ENCODE results near the gene TBC1D2B. TPM values are rescaled to one million over a fixed set of nuclear protein-coding genes. Genes with fewer than 3 reads are reported as not detected.

Gene TBC1D2B
- total RNA-seq, 5 donors from 2014 or later (not counting 1 experiment from before 2014, with no cell fraction given): 86.1 to 106 (median 101) TPM

DNA sequence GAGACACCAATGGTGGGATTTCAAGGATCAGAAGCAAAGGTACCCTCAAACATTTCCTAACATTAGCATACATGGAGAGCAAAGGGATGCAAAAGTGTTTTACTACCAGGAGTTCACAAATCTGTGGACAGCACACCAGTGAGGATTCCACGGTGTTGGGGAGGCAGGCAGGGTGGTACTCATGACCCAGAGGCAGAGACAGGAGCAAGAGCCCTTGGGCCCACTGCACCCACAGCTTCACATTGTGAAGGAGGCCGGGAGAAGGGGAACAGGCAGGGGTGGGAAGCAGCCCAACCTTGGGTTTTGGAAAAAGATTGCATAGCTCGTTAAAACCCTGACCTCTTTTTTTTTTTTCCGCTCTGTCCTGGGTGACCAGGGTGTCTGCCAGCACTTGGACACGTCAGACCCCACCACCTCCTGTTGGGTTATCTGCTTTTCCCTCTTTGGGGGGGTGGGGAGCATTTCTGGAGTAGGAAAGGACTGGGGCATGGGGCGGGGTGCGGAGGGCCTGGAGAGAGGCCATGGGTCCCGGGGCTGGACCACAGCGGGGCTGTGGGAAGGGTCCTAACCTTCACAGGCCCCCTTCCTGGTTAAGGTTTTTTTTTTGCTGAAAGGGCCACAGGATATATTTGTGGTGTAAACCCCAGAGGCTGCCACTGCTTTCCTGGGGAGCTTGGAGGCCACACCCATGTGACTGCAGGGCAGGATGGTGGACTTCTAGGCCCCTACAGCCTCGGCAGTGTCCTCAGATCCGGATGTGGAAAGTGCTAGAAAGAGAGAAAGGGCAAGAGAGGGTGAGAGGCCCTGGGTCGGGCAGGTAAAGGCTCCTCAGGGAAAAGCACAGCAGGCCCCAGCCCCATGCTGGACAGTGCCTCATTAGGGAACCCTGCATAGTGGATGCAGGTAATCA lies 27.3 kb upstream of the TBC1D2B start:
- POLR2A ChIA-PET: interaction anchor here in 1 of 2 donors (0.6 kb wide), 1 partner anchor 778 kb away, joined by 3 read pairs; no protein-coding TSS in a partner anchor
- Histone ChIP-seq H3K4me1 (ENCODE audit: control insufficient read depth in 1 of 2, extremely low read depth in 1 of 2, insufficient read depth in 2 of 2, low read length in 2 of 2) (peaks cover 17 to 51% of the 10 kb centered on the region in 2 experiments), H3K27ac (ENCODE audit: low read length) (peak overlapping the region; percentile 75), H3K4me3 (ENCODE audit: control insufficient read depth in 1 of 2, extremely low read depth in 1 of 2, low read length in 1 of 2) (no peak overlapping the region), H3K9me3 (no peaks in the 10 kb centered on the region), H3K36me3 (ENCODE audit: control insufficient read depth in 2 of 2, extremely low read depth in 1 of 2, insufficient read depth in 1 of 2, low read length in 1 of 2) (no peaks in the 10 kb centered on the region), H3K27me3 (replicated peaks in 1 of 2; ENCODE audit: control insufficient read depth in 2 of 2, extremely low read depth in 1 of 2, insufficient read depth in 2 of 2, low read length in 1 of 2) (peaks cover 0 to 3% of the 10 kb centered on the region in 2 experiments)
- peak overlapping the region in 2 of 3 donors; percentile 6 to 74 for H3K4me3 Mint-ChIP-seq
- peaks cover 32 to 59% (median 43%) of the 10 kb centered on the region in 3 donors for H3K4me1 Mint-ChIP-seq
- H3K9me3 Mint-ChIP-seq: no peaks in the 10 kb centered on the region
- H3K27ac Mint-ChIP-seq: peak overlapping the region; percentile 91 to 95
- CTCF ChIA-PET: interaction anchor here (0.6 to 2.2 kb wide), 3 partner anchors 53 to 105 kb away, joined by 3 to 5 read pairs (median 3); no protein-coding TSS in a partner anchor
- DNase-seq: no peak
- WGBS (ENCODE audit: insufficient coverage): 80% methylated on average over 3 of the region's 12 CpGs
- no peak for ATAC-seq (replicated peaks in 1 of 4)
- no peaks in the 10 kb centered on the region for H3K36me3 Mint-ChIP-seq
- H3K27me3 Mint-ChIP-seq: no peaks in the 10 kb centered on the region

- Histone ChIP-seq H3K9me3 (no peaks in the 10 kb centered on the region), H3K4me1 (ENCODE audit: control insufficient read depth in 1 of 2, extremely low read depth in 1 of 2, insufficient read depth in 2 of 2, low read length in 2 of 2) (peaks cover 17 to 51% of the 10 kb centered on the region in 2 experiments), H3K4me3 (ENCODE audit: control insufficient read depth in 1 of 2, extremely low read depth in 1 of 2, low read length in 1 of 2) (peak overlapping the region in 1 of 2 donors; percentile 30), H3K27ac (ENCODE audit: low read length) (peak overlapping the region; percentile 75), H3K36me3 (ENCODE audit: control insufficient read depth in 2 of 2, extremely low read depth in 1 of 2, insufficient read depth in 1 of 2, low read length in 1 of 2) (no peaks in the 10 kb centered on the region), H3K27me3 (replicated peaks in 1 of 2; ENCODE audit: control insufficient read depth in 2 of 2, extremely low read depth in 1 of 2, insufficient read depth in 2 of 2, low read length in 1 of 2) (peaks cover 0 to 3% of the 10 kb centered on the region in 2 experiments)
- DNase-seq (no peak), ATAC-seq (replicated peaks in 1 of 4) (peak in 1 of 4 experiments; percentile 21)
- Mint-ChIP-seq H3K36me3 (no peaks in the 10 kb centered on the region), H3K9me3 (no peaks in the 10 kb centered on the region), H3K4me3 (peak overlapping the region in 2 of 3 donors; percentile 18 to 74), H3K4me1 (peaks cover 32 to 59% (median 43%) of the 10 kb centered on the region in 3 donors), H3K27ac (peak overlapping the region; percentile 91 to 95), H3K27me3 (no peaks in the 10 kb centered on the region)
- POLR2A ChIA-PET: interaction anchor here in 1 of 2 donors (0.6 kb wide), 1 partner anchor 779 kb away, joined by 3 read pairs; no protein-coding TSS in a partner anchor
- CTCF ChIA-PET: interaction anchor here (0.6 to 2.2 kb wide), 3 partner anchors 52 to 104 kb away, joined by 3 to 5 read pairs (median 3); no protein-coding TSS in a partner anchor
- WGBS (ENCODE audit: insufficient coverage): 100% methylated on average over 2 of the region's 4 CpGs
These were observed 26.6 kb upstream of the TBC1D2B start for GRCh38 chr15:78104119-78104479.

DNA sequence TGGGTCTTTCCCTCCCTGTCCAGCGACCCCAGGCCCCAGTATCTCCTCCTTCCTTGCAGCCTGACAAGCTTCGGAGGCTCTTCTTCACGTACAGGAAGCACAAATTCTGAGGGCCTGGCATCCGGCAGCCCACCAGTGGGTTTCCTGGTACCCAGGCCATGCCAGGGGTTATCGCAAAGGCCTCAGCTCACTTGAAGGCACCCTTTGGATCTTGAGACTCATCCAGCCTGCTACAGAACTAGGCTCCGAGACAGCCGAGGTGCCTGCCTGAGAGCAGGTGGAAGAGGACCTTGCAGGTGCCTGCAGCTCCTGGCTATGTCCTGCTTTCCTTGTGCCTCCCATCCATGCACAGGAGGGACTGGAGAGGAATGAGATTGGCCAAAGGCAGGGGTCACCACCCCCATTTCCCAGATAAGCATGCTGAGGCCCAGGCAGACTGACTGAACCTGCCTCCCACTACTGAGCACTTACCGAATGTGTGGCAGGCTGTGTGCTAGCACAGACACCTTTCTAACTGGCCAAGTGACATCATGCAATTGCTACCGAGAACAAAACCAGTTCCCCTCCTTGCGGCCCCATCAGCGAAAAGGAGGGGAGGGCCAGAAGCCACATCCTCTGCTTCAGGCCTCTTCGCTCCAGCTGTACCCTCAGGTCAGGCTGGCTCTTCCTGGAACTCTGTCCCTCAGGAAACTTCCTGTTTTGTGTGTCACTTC lies 26.1 kb upstream of the TBC1D2B start:
- Histone ChIP-seq H3K36me3 (ENCODE audit: control insufficient read depth in 2 of 2, extremely low read depth in 1 of 2, insufficient read depth in 1 of 2, low read length in 1 of 2) (no peaks in the 10 kb centered on the region), H3K9me3 (no peaks in the 10 kb centered on the region), H3K27ac (ENCODE audit: low read length) (peak overlapping the region; percentile 75), H3K4me3 (ENCODE audit: control insufficient read depth in 1 of 2, extremely low read depth in 1 of 2, low read length in 1 of 2) (peak overlapping the region in 1 of 2 donors; percentile 30), H3K4me1 (ENCODE audit: control insufficient read depth in 1 of 2, extremely low read depth in 1 of 2, insufficient read depth in 2 of 2, low read length in 2 of 2) (peaks cover 17 to 50% of the 10 kb centered on the region in 2 experiments), H3K27me3 (replicated peaks in 1 of 2; ENCODE audit: control insufficient read depth in 2 of 2, extremely low read depth in 1 of 2, insufficient read depth in 2 of 2, low read length in 1 of 2) (peaks cover 0 to 2% of the 10 kb centered on the region in 2 experiments)
- Mint-ChIP-seq H3K4me3 (peak overlapping the region in 2 of 3 donors; percentile 18 to 74), H3K36me3 (no peaks in the 10 kb centered on the region), H3K4me1 (peaks cover 32 to 56% (median 43%) of the 10 kb centered on the region in 3 donors), H3K27me3 (no peaks in the 10 kb centered on the region), H3K27ac (peak overlapping the region; percentile 91 to 95), H3K9me3 (no peaks in the 10 kb centered on the region)
- DNase-seq (peak; percentile 26 to 71 (median 54)), ATAC-seq (replicated peaks in 1 of 4) (peak; percentile 69 to 83 (median 73))
- WGBS (ENCODE audit: insufficient coverage): 44% methylated on average over 9 of the region's 12 CpGs
- ChIA-PET POLR2A (no interaction called here), CTCF (interaction anchor here in 1 of 2 donors (1.2 to 2.2 kb wide), 2 partner anchors 13 to 69 kb away, joined by 3 to 5 read pairs; no protein-coding TSS in a partner anchor)

- ATAC-seq (replicated peaks in 1 of 4): no peak
- Mint-ChIP-seq H3K27ac (peak overlapping the region; percentile 91 to 95), H3K4me3 (no peak overlapping the region), H3K9me3 (no peaks in the 10 kb centered on the region), H3K36me3 (no peaks in the 10 kb centered on the region), H3K4me1 (peaks cover 32 to 53% (median 41%) of the 10 kb centered on the region in 3 donors), H3K27me3 (no peaks in the 10 kb centered on the region)
- no peak for DNase-seq
- CTCF ChIA-PET: interaction anchor here in 1 of 2 donors (1.2 kb wide), 1 partner anchor 12 kb away, joined by 3 read pairs; no protein-coding TSS in a partner anchor
- no peaks in the 10 kb centered on the region for H3K9me3 ChIP-seq
- no peaks in the 10 kb centered on the region for H3K27me3 ChIP-seq (replicated peaks in 1 of 2; ENCODE audit: control insufficient read depth in 2 of 2, extremely low read depth in 1 of 2, insufficient read depth in 2 of 2, low read length in 1 of 2)
- WGBS (ENCODE audit: insufficient coverage): 94% methylated on average over 5 of the region's 6 CpGs
- H3K27ac ChIP-seq (ENCODE audit: low read length): peak overlapping the region; percentile 75
- POLR2A ChIA-PET: no interaction called here
- peaks cover 17 to 44% of the 10 kb centered on the region in 2 experiments for H3K4me1 ChIP-seq (ENCODE audit: control insufficient read depth in 1 of 2, extremely low read depth in 1 of 2, insufficient read depth in 2 of 2, low read length in 2 of 2)
- H3K4me3 ChIP-seq (ENCODE audit: control insufficient read depth in 1 of 2, extremely low read depth in 1 of 2, low read length in 1 of 2): no peak overlapping the region
- H3K36me3 ChIP-seq (ENCODE audit: control insufficient read depth in 2 of 2, extremely low read depth in 1 of 2, insufficient read depth in 1 of 2, low read length in 1 of 2): no peaks in the 10 kb centered on the region
These were observed 25.2 kb upstream of the TBC1D2B start for GRCh38 chr15:78102741-78103140.

GRCh38 chr15:78102211-78102610 lies 24.7 kb upstream of the TBC1D2B start:
- peak overlapping the region; percentile 76 to 95 for H3K27ac Mint-ChIP-seq
- H3K4me1 Mint-ChIP-seq: peaks cover 32 to 47% (median 41%) of the 10 kb centered on the region in 3 donors
- WGBS (ENCODE audit: insufficient coverage): 89% methylated on average over 1 of the region's 1 CpG
- Histone ChIP-seq H3K4me1 (ENCODE audit: control insufficient read depth in 1 of 2, extremely low read depth in 1 of 2, insufficient read depth in 2 of 2, low read length in 2 of 2) (peaks cover 17 to 44% of the 10 kb centered on the region in 2 experiments), H3K27ac (ENCODE audit: low read length) (peak overlapping the region; percentile 75), H3K4me3 (ENCODE audit: control insufficient read depth in 1 of 2, extremely low read depth in 1 of 2, low read length in 1 of 2) (no peak overlapping the region), H3K36me3 (ENCODE audit: control insufficient read depth in 2 of 2, extremely low read depth in 1 of 2, insufficient read depth in 1 of 2, low read length in 1 of 2) (no peaks in the 10 kb centered on the region), H3K9me3 (no peaks in the 10 kb centered on the region), H3K27me3 (replicated peaks in 1 of 2; ENCODE audit: control insufficient read depth in 2 of 2, extremely low read depth in 1 of 2, insufficient read depth in 2 of 2, low read length in 1 of 2) (no peaks in the 10 kb centered on the region)
- H3K9me3 Mint-ChIP-seq: no peaks in the 10 kb centered on the region
- no peaks in the 10 kb centered on the region for H3K27me3 Mint-ChIP-seq
- no peak overlapping the region for H3K4me3 Mint-ChIP-seq
- ChIA-PET POLR2A (interaction anchor here in 1 of 2 donors (0.6 kb wide), 1 partner anchor 21 kb away, joined by 12 read pairs; no protein-coding TSS in a partner anchor), CTCF (interaction anchor here in 1 of 2 donors (1.2 kb wide), 1 partner anchor 11 kb away, joined by 3 read pairs; no protein-coding TSS in a partner anchor)
- no peak for ATAC-seq (replicated peaks in 1 of 4)
- no peak for DNase-seq
- no peaks in the 10 kb centered on the region for H3K36me3 Mint-ChIP-seq

Data from T-cell (primary cell).